ENCODE data around the gene ABL2. TPM values are rescaled to one million over a fixed set of nuclear protein-coding genes. Genes with fewer than 3 reads are reported as not detected.

ABL2 gene
- total and polyA plus RNA-seq, 10 donors: 1.3 to 21.7 (median 16.0) TPM

GRCh38 chr1:179127163-179127895, 102.1 kb downstream of the ABL2 start:
- TF ChIP-seq POLR2AphosphoS5 (IDR thresholded peaks at IDR 0.05) (no peak), POLR2A (IDR thresholded peaks at IDR 0.05) (no peak), CTCF (IDR thresholded peaks at IDR 0.05 in 8 of 11, conservative IDR thresholded peaks at IDR 0.05 in 3 of 11) (no peak)
- no peak overlapping the region for H3K4me3 ChIP-seq
- no peaks in the 10 kb centered on the region for H3K9me3 ChIP-seq
- no peaks in the 10 kb centered on the region for H3K27me3 ChIP-seq (replicated peaks in 1 of 7)
- DNase-seq: no peak
- intact Hi-C loops (cut with DNase I; ENCODE audit: low total_unique reads): loop anchor here (10.0 kb wide), 1 partner anchor 167 kb away; the partner anchor contains the start of gene SOAT1
- peak overlapping the region in 1 of 8 donors; percentile 7 for H3K27ac ChIP-seq
- H3K36me3 ChIP-seq: peaks cover 0 to 31% (median 12%) of the 10 kb centered on the region in 6 donors
- H3K4me1 ChIP-seq: peaks cover 5 to 28% (median 17%) of the 10 kb centered on the region in 6 donors
- 91 to 96% (median 93%) methylated on average over 5 of the region's 5 CpGs for WGBS, 5 donors

- intact Hi-C loops (cut with DNase I; ENCODE audit: low total_unique reads): loop anchor here (10.0 kb wide), 1 partner anchor 168 kb away; the partner anchor contains the start of gene SOAT1
- Histone ChIP-seq H3K36me3 (peaks cover 0 to 32% (median 12%) of the 10 kb centered on the region in 6 donors), H3K9me3 (no peaks in the 10 kb centered on the region), H3K27ac (no peak overlapping the region), H3K27me3 (replicated peaks in 1 of 7) (no peaks in the 10 kb centered on the region), H3K4me1 (peaks cover 5 to 28% (median 17%) of the 10 kb centered on the region in 6 donors), H3K4me3 (no peak overlapping the region)
- DNase-seq: no peak
- TF ChIP-seq POLR2A (IDR thresholded peaks at IDR 0.05): no peak
- no peak for TF ChIP-seq POLR2AphosphoS5 (IDR thresholded peaks at IDR 0.05)
- no peak for TF ChIP-seq CTCF (IDR thresholded peaks at IDR 0.05 in 8 of 11, conservative IDR thresholded peaks at IDR 0.05 in 3 of 11)
- 93 to 95% (median 94%) methylated on average over 8 of the region's 8 CpGs for WGBS, 5 donors
These were observed 103.0 kb downstream of the ABL2 start for GRCh38 chr1:179126338-179127060.

DNA sequence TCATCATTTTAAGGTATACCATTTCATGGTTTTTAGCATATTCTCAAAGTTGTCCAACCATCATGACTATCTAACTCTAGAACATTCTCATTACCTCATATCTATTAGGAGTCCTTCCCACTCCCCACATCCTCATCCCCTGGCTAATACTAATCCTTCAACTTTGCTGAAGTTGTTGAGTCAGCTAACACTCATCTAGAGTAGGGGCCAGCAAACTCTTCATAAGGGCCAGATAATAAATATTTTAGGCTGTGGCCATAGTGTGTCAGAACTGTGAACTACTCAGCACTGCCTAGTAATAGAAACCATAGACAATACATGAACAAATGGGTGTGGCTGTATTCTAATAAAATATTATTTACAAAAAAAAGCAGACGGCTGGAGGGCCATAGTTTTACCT, 104.6 kb downstream of the ABL2 start:
- Histone ChIP-seq H3K27me3 (replicated peaks in 1 of 7) (no peaks in the 10 kb centered on the region), H3K9me3 (no peaks in the 10 kb centered on the region), H3K27ac (no peak overlapping the region), H3K36me3 (peaks cover 0 to 41% (median 12%) of the 10 kb centered on the region in 6 donors), H3K4me3 (no peak overlapping the region), H3K4me1 (peaks cover 5 to 21% (median 11%) of the 10 kb centered on the region in 6 donors)
- no peak for DNase-seq
- intact Hi-C loops (cut with DNase I; ENCODE audit: low total_unique reads): loop anchor here (10.0 kb wide), 1 partner anchor 170 kb away; the partner anchor contains the start of gene SOAT1
- WGBS, 5 donors: 94 to 100% (median 97%) methylated on average over 1 of the region's 1 CpG
- no peak for TF ChIP-seq CTCF (IDR thresholded peaks at IDR 0.05 in 8 of 11, conservative IDR thresholded peaks at IDR 0.05 in 3 of 11)
- TF ChIP-seq POLR2AphosphoS5 (IDR thresholded peaks at IDR 0.05): no peak
- no peak for TF ChIP-seq POLR2A (IDR thresholded peaks at IDR 0.05)
